Left lobe of liver (tissue), 2 donors: ENCODE measurements around the gene TET1. TPM values are rescaled to one million over a fixed set of nuclear protein-coding genes. Genes with fewer than 3 reads are reported as not detected.
"Not testable (repeated sequence)": the region's sequence is repeated elsewhere in the genome, so short reads cannot be mapped to it uniquely, and the experiment has no call there.

Experiments used
- ATAC-seq: fragments of 200-7000 bp; cut with Tn5 transposase; one replicate; pipeline ENCODE4 v1.9.1; 2020; ENCODE audit warnings: mild to moderate bottlenecking, moderate library complexity
- DNase-seq: peaks from one replicate; pipeline ENCODE4 v3.0.0-alpha.2; 2020; ENCODE audit warnings: low spot score
- total RNA-seq: library from RNA; stranded (reverse); gene quantifications from one replicate; pipeline ENCODE4 v1.2.1, GENCODE V29; 2021
- donor health status: DM: no; HTN: no; CAD: no; lungs with moderate emphysema.
- donor health status: DM: no; HTN: yes; CAD: no.

TET1 gene
- total RNA-seq, 1 donor from 2014 or later = 0.81 TPM

DNA sequence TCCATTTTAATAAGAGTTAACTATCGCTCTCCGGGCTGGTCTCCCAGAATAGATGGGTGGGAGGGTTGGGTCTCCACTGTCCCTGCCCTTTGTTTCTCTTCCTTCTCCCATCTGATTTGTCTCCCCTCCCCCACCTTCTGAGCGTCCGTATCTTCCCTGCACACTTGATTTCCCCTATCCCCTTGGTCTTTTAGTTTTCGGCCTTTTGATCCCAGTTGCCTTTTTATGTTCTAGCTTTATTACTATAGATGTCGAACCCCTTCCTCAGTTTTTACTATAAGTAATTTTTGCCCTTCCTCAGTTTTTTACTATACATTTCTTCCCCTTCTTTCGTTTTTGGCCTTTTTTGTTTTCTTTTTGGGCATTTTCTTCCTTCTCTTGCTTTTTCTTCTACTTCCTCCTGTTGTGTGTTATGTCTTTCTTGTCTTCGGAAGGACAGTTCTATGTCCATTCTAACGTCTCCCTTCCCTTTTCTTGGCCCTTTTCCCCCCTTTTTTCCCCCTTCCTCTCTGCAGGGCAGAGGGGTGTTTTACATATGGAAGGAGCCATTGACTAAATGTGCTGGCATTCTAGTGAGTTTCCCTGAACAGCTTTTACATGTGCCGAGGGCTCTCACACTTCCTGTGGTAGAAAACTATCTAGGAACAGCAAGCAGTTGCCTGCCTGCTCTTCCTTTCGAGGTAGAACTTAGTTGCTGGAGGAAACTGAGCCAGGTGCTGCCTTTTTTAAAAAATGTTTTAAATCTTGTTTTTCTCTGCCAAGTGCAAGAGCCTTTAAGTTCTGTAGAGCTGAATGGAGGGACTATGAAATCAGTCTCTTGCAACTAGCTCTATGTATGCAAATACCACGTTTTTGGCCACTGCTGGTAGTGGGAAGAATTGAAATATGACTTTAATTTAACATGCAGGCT lies 2.8 kb downstream of the TET1 start:
- no peak for ATAC-seq
- no peak for DNase-seq

GRCh38 chr10:68564712-68565111 lies 4.6 kb downstream of the TET1 start:
- DNase-seq = no peak
- no peak for ATAC-seq

GRCh38 chr10:68565658-68566057 lies 5.5 kb downstream of the TET1 start:
- no peak for ATAC-seq

GRCh38 chr10:68566351-68566750 lies 6.2 kb downstream of the TET1 start:
- no peak for ATAC-seq
- DNase-seq = no peak

More at GRCh38 chr10:68565658-68566057, 5.5 kb downstream of the TET1 start:
- no peak for DNase-seq

- DNase-seq (no peak), ATAC-seq (no peak)
These were observed 6.8 kb downstream of the TET1 start for GRCh38 chr10:68566955-68567354.

DNA sequence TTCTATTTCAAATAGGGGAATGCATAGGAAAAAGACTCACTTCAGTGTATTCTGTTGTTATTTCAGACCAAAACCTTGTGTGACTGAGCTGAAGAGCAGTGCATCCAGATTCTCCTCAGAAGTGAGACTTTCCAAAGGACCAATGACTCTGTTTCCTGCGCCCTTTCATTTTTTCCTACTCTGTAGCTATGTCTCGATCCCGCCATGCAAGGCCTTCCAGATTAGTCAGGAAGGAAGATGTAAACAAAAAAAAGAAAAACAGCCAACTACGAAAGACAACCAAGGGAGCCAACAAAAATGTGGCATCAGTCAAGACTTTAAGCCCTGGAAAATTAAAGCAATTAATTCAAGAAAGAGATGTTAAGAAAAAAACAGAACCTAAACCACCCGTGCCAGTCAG lies 12.0 kb downstream of the TET1 start:
- DNase-seq (no peak), ATAC-seq (no peak)

DNA sequence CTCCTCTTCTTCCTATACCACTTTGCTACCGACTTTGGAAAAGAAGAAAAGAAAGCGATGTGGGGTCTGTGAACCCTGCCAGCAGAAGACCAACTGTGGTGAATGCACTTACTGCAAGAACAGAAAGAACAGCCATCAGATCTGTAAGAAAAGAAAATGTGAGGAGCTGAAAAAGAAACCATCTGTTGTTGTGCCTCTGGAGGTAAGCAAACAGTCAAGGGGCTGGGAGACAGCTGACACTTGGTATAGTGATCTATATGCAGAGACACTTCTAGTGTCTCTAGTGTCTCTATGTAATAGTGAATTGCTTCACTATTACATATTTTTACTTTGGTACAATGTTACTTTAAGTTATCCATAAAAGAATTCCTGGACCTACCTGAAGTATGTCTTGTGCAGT lies 13.9 kb downstream of the TET1 start:
- no peak for DNase-seq
- no peak for ATAC-seq

DNA sequence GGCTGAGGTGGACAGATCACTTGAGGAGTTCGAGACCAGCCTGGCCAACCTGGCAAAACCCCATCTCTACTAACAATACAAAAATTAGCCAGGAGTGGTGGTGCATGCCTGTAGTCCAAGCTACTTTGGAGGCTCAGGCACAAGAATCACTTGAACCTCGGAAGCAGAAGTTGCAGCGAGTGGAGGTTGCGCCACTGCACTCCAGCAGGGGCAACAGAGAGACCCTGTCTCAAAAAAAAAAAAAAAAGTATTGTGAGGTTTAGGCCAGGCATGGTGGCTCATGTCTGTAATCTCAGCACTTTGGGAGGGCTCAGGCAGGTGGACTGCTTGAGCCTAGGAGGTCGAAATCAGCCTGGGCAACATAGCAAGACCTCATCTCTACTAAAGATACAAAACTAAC lies 16.0 kb downstream of the TET1 start:
- no peak for ATAC-seq
- no peak for DNase-seq

DNA sequence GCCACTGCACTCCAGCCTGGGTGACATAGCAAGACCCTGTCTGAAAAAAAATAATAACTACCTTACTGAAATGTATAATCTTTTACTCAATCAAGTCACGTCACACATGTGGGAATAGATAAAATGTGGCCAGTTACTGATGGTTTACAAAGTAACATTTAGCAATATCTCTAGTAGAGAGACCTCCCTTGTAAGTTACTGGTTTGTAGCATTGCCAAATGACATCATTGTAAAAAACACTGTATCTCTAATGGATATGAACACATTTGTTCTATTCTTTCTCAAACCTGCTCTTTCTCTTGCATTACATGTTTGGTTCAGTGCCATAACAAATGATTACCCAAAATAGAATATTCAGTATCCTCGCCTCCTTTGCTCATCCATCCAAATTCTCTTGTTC lies 18.8 kb downstream of the TET1 start:
- DNase-seq (no peak), ATAC-seq (no peak)

- ATAC-seq, DNase-seq: not testable (repeated sequence)
These were observed 24.1 kb downstream of the TET1 start for GRCh38 chr10:68584187-68584586.

GRCh38 chr10:68586606-68587305 lies 26.6 kb downstream of the TET1 start:
- DNase-seq = no peak
- no peak for ATAC-seq

DNA sequence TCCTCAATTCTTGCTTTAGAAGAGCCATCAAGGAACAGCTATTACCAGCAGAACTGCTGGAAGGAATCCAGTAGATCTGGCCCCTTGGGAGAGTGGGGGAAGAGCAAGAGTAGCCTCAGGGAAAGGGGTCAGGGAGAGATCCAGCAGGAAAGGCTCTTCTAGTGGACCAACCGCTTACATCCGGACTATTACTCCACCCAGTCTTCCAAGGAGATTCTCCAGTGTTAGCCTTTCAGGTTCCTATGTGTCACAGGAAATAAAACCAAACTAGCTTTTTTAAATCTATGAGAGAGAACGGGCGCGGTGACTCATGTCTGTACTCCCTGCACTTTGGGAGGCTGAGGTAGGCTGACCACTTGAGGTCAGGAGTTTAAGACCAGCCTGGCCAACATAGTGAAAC lies 34.3 kb downstream of the TET1 start:
- DNase-seq (no peak), ATAC-seq (no peak)

- DNase-seq (no peak), ATAC-seq (no peak)
These were observed 35.4 kb downstream of the TET1 start for GRCh38 chr10:68595513-68595912.

GRCh38 chr10:68597407-68597806 lies 37.3 kb downstream of the TET1 start:
- ATAC-seq (no peak), DNase-seq (no peak)

DNA sequence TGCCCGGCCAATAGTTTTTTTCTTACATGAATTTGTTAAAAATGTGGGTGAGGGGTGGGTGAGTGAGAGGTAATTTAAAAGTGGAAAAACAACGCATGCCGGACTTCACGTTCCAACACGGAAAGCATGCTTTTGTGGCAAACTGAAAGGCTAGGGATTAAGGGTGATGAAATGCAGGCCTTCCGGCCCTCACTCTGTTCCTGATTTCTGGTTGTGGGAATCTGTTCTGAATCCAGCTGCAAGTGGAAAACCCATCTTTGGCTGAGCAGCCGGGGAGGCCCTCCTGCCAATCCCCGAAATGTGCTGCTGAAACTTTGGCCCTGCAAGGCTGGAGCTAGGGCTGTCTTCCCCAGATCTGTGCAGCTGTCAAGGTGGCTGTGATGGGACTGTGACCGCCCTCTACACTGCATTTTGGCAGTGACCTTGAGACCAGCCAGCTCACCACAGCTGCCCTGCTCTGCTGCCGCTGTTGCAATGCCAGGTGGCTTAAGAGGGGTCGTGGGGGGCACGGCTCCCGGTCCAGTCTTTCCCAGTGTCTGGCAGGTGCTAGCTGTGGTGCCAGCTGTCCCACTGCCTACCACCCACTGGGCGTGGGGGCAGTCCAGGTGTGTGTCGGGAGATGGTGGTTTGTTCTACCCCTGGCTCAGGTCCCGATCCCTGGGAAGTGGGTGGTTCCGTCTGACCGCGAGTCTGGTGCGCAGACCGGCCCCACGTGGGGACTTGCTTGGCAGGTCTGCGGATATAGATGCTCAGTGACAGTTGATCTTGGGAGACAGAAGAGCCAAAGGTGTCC lies 39.0 kb downstream of the TET1 start:
- DNase-seq (peak; percentile 45), ATAC-seq (peak; percentile 21)

DNA sequence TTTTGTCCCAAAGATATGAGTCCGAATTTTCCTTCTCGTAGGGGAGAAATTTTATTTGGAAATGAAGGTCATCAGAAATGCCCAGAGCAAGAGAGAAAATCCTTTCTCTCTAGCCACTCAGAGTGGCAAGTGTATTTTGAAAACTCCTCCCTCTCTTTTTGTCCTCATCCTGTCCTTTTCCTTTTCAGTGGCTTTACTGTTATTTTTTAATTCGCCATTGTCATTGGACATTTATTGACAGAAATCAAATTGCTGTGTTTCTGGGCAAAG lies 39.6 kb downstream of the TET1 start:
- DNase-seq (no peak), ATAC-seq (no peak)

GRCh38 chr10:68600041-68600778 lies 40.1 kb downstream of the TET1 start:
- ATAC-seq (peak; percentile 96), DNase-seq (peak; percentile 64)

GRCh38 chr10:68601501-68602265 lies 41.5 kb downstream of the TET1 start:
- no peak for ATAC-seq
- no peak for DNase-seq

DNA sequence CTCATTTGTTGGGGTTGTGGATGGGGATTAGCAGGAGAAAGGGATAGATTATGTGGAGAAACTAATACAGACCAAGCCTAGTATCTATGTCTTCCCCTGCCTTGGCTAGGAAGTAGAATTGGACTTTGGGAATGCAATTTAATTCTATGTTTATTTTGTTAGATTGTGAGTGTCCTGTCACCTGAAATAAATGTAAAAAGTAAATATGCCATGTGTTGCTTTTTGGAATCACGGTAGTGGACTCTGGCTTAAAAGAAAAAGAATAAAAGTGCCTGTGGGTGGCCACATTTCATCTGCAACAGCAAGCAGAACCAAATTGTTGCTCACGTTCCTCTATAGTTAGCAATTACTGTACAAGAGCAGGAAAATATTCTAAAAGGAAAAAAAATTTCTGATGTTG lies 42.3 kb downstream of the TET1 start:
- DNase-seq (no peak), ATAC-seq (no peak)

DNA sequence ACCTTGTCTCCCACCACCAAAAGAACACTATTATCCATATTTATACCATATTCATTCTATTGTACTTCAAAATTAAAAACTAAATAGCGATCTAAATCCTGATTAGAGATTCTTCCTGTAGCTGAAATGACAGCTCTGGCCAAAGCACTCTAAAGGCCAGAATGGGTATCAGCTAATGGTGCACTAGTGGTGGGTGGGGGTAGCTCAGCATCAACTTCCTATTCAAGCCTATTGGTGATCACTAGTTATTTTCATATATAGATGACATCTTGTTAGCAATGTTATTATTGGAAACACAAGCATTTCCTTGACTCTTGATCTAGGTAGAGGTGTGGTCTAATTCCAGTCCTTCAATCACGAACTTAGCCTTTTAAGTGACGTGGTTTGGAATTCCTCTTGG lies 43.6 kb downstream of the TET1 start:
- ATAC-seq (no peak), DNase-seq (no peak)
